Measurements from ENCODE around the gene SRSF7. TPM values are rescaled to one million over a fixed set of nuclear protein-coding genes. Genes with fewer than 3 reads are reported as not detected.

Gene SRSF7
- total and polyA plus RNA-seq, 2 donors (not counting 3 experiments of a cell fraction or from before 2014, with no cell fraction given), result 165 to 202 TPM

DNA sequence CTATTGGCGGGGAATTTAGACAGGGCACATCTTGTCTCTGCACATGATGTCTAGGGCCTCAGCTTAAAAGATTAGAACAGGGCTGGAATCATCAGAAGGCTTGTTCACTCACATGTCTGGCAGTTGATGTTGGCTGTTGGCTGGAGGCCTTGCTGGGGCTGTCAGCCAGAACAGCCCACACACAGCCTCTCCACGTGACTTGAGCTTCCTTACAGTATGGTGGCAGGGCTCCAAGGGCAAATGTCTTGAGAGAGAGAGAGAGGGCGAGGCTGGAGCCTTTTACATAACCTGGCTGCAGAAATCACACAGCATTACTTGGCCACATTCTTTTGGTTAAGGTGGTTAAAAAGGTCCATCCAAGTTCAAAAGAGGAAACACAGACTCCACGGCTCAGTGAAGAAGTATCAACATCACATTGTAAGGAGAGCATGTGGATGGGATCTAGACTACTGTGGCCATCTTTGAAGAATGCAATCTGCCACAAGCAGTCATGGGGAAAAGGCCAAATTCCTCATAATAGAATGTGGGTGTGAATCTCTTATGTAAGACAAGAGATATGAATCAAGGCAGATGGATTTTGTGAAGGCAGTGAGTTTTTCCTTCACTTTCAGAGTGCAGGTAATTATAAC is 30.4 kb downstream of the SRSF7 start:
- POLR2A ChIA-PET, result interaction anchor here (0.5 to 0.9 kb wide), 2 partner anchors 31 to 222 kb away, joined by 3 to 6 read pairs; partner anchors contain the start of gene SRSF7
- H3K36me3 ChIP-seq (ENCODE audit: control insufficient read depth in 2 of 2, extremely low read depth in 1 of 2, insufficient read depth in 2 of 2, low read length in 2 of 2), result no peaks in the 10 kb centered on the region
- no TSS peak for BruUV-seq (replicated peaks)
- H3K9me3 ChIP-seq (replicated peaks; ENCODE audit: control insufficient read depth, insufficient read depth, low read length), result no peaks in the 10 kb centered on the region
- CTCF ChIA-PET, result interaction anchor here (0.7 to 5.0 kb wide), 2 partner anchors 139 to 166 kb away, joined by 3 to 58 read pairs; no protein-coding TSS in a partner anchor
- H3K27me3 ChIP-seq (ENCODE audit: control insufficient read depth in 2 of 2, insufficient read depth in 2 of 2, low read length in 2 of 2), result no peaks in the 10 kb centered on the region
- no peak overlapping the region for H3K4me3 ChIP-seq (replicated peaks in 1 of 3; ENCODE audit: insufficient read depth in 1 of 3, low read depth in 1 of 3, low read length in 3 of 3)
- no peak overlapping the region for H3K9ac ChIP-seq (replicated peaks; ENCODE audit: extremely low read depth, insufficient read depth, low read length)
- no peak overlapping the region for H3K4me2 ChIP-seq (ENCODE audit: insufficient read depth, low read length)
- no peak overlapping the region for H2AFZ ChIP-seq (ENCODE audit: low read depth, low read length)
- intact Hi-C loops (cut with micrococcal nuclease), result no loop called here
- H3K9me1 ChIP-seq (replicated peaks; ENCODE audit: control insufficient read depth, extremely low read depth, insufficient read depth, low read length), result no peaks in the 10 kb centered on the region
- no peaks in the 10 kb centered on the region for H3K79me2 ChIP-seq (ENCODE audit: control insufficient read depth, insufficient read depth, low read length)
- no peaks in the 10 kb centered on the region for H4K20me1 ChIP-seq (replicated peaks; ENCODE audit: control insufficient read depth, extremely low read depth, insufficient read depth, low read length)
- no peak overlapping the region for H3K27ac ChIP-seq (ENCODE audit: insufficient read depth, low read depth, low read length)
- H3K4me1 ChIP-seq (ENCODE audit: control insufficient read depth, extremely low read depth, insufficient read depth, low read length), result no peaks in the 10 kb centered on the region
- dilution Hi-C loops (cut with MboI; ENCODE audit: extremely low pct_ligation_motif_present, low sequenced_read_pairs), result no loop called here
- TF ChIP-seq POLR2A (IDR thresholded peaks at IDR 0.05; ENCODE audit: low read depth, low read length) (no peak), FOS (IDR thresholded peaks at IDR 0.05; ENCODE audit: borderline replicate concordance, insufficient read depth, low read length) (no peak), CTCF (IDR thresholded peaks at IDR 0.05; ENCODE audit: extremely low read depth in 1 of 2, insufficient read depth in 1 of 2, low read depth in 1 of 2, low read length in 2 of 2) (no peak), GATA2 (IDR thresholded peaks at IDR 0.05; ENCODE audit: insufficient read depth, insufficient read length, low read depth, low read length) (no peak)
- no peak for FAIRE-seq
- peak; percentile 18 for DNase-seq (ENCODE audit: low read depth, low spot score)

GRCh38 chr2:38719706-38720105 is 31.5 kb downstream of the SRSF7 start:
- CTCF ChIA-PET, result no interaction called here
- no peak for FAIRE-seq
- intact Hi-C loops (cut with micrococcal nuclease), result no loop called here

More at GRCh38 chr2:38719706-38720105, 31.5 kb downstream of the SRSF7 start:
- Histone ChIP-seq H2AFZ (ENCODE audit: low read depth, low read length) (no peak overlapping the region), H3K27me3 (ENCODE audit: control insufficient read depth in 2 of 2, insufficient read depth in 2 of 2, low read length in 2 of 2) (no peaks in the 10 kb centered on the region), H3K36me3 (ENCODE audit: control insufficient read depth in 2 of 2, extremely low read depth in 1 of 2, insufficient read depth in 2 of 2, low read length in 2 of 2) (no peaks in the 10 kb centered on the region), H3K79me2 (ENCODE audit: control insufficient read depth, insufficient read depth, low read length) (no peaks in the 10 kb centered on the region), H3K9ac (replicated peaks; ENCODE audit: extremely low read depth, insufficient read depth, low read length) (no peak overlapping the region), H3K4me3 (replicated peaks in 1 of 3; ENCODE audit: insufficient read depth in 1 of 3, low read depth in 1 of 3, low read length in 3 of 3) (no peak overlapping the region), H3K4me2 (ENCODE audit: insufficient read depth, low read length) (no peak overlapping the region), H3K4me1 (ENCODE audit: control insufficient read depth, extremely low read depth, insufficient read depth, low read length) (no peaks in the 10 kb centered on the region), H4K20me1 (replicated peaks; ENCODE audit: control insufficient read depth, extremely low read depth, insufficient read depth, low read length) (no peaks in the 10 kb centered on the region), H3K9me3 (replicated peaks; ENCODE audit: control insufficient read depth, insufficient read depth, low read length) (no peaks in the 10 kb centered on the region), H3K27ac (ENCODE audit: insufficient read depth, low read depth, low read length) (no peak overlapping the region), H3K9me1 (replicated peaks; ENCODE audit: control insufficient read depth, extremely low read depth, insufficient read depth, low read length) (no peaks in the 10 kb centered on the region)
- BruUV-seq (replicated peaks), result no TSS peak
- TF ChIP-seq MAX (IDR thresholded peaks at IDR 0.05; ENCODE audit: insufficient read depth, insufficient read length), result no peak
- no peak for TF ChIP-seq MYC (IDR thresholded peaks at IDR 0.05; ENCODE audit: low read depth, low read length)
- TF ChIP-seq POLR2AphosphoS5 (IDR thresholded peaks at IDR 0.05; ENCODE audit: insufficient read depth, low read depth, low read length), result no peak
- TF ChIP-seq GATA2 (IDR thresholded peaks at IDR 0.05; ENCODE audit: insufficient read depth, insufficient read length, low read depth, low read length), result no peak
- TF ChIP-seq JUN (IDR thresholded peaks at IDR 0.05; ENCODE audit: borderline replicate concordance, insufficient read depth, insufficient read length, low read depth), result no peak
- no peak for TF ChIP-seq EZH2 (IDR thresholded peaks at IDR 0.05; ENCODE audit: borderline replicate concordance, low read depth, low read length, severe bottlenecking)
- TF ChIP-seq CTCF (IDR thresholded peaks at IDR 0.05; ENCODE audit: extremely low read depth in 1 of 2, insufficient read depth in 1 of 2, low read depth in 1 of 2, low read length in 2 of 2), result no peak
- TF ChIP-seq POLR2A (IDR thresholded peaks at IDR 0.05; ENCODE audit: low read depth, low read length), result no peak
- no peak for TF ChIP-seq FOS (IDR thresholded peaks at IDR 0.05; ENCODE audit: borderline replicate concordance, insufficient read depth, low read length)
- no peak for DNase-seq (ENCODE audit: low read depth, low spot score)
- POLR2A ChIA-PET, result interaction anchor here (0.9 kb wide), 1 partner anchor 32 kb away, joined by 3 read pairs; the partner anchor contains the start of gene SRSF7
- dilution Hi-C loops (cut with MboI; ENCODE audit: extremely low pct_ligation_motif_present, low sequenced_read_pairs), result no loop called here

Data from endothelial cell of umbilical vein (primary cell).